Measurements from ENCODE around the gene CCNG2.

The CCNG2 gene

GRCh38 chr4:77147079-77147782 lies 9.8 kb upstream of the CCNG2 start:
- no peak for TF ChIP-seq CTCF (IDR thresholded peaks at IDR 0.05; ENCODE audit: borderline replicate concordance, insufficient read depth, low read depth, low read length)
- H3K4me3 ChIP-seq (ENCODE audit: low read depth, low read length) = no peak overlapping the region

GRCh38 chr4:77148078-77148477 lies 8.9 kb upstream of the CCNG2 start:
- no peak for TF ChIP-seq CTCF (IDR thresholded peaks at IDR 0.05; ENCODE audit: borderline replicate concordance, insufficient read depth, low read depth, low read length)
- H3K4me3 ChIP-seq (ENCODE audit: low read depth, low read length) = no peak overlapping the region

GRCh38 chr4:77149789-77150188 lies 7.2 kb upstream of the CCNG2 start:
- no peak overlapping the region for H3K4me3 ChIP-seq (ENCODE audit: low read depth, low read length)
- no peak for TF ChIP-seq CTCF (IDR thresholded peaks at IDR 0.05; ENCODE audit: borderline replicate concordance, insufficient read depth, low read depth, low read length)

- no peak overlapping the region for H3K4me3 ChIP-seq (ENCODE audit: low read depth, low read length)
- no peak for TF ChIP-seq CTCF (IDR thresholded peaks at IDR 0.05; ENCODE audit: borderline replicate concordance, insufficient read depth, low read depth, low read length)
These were observed 5.8 kb upstream of the CCNG2 start for GRCh38 chr4:77151241-77151640.

GRCh38 chr4:77152421-77152820 lies 4.6 kb upstream of the CCNG2 start:
- no peak for TF ChIP-seq CTCF (IDR thresholded peaks at IDR 0.05; ENCODE audit: borderline replicate concordance, insufficient read depth, low read depth, low read length)
- H3K4me3 ChIP-seq (ENCODE audit: low read depth, low read length) = no peak overlapping the region

GRCh38 chr4:77153006-77153405 lies 4.0 kb upstream of the CCNG2 start:
- H3K4me3 ChIP-seq (ENCODE audit: low read depth, low read length) = no peak overlapping the region
- TF ChIP-seq CTCF (IDR thresholded peaks at IDR 0.05; ENCODE audit: borderline replicate concordance, insufficient read depth, low read depth, low read length) = no peak

GRCh38 chr4:77154065-77154464 lies 2.9 kb upstream of the CCNG2 start:
- no peak overlapping the region for H3K4me3 ChIP-seq (ENCODE audit: low read depth, low read length)
- no peak for TF ChIP-seq CTCF (IDR thresholded peaks at IDR 0.05; ENCODE audit: borderline replicate concordance, insufficient read depth, low read depth, low read length)
